BLaER1 (cell line): ENCODE results near the gene SLC40A1.

Experiments used
- H3K27ac ChIP-seq: shearing (Covaris generic); formaldehyde crosslinking; 2 replicates; pipeline ENCODE4 v1.8.1; 2022
- H3K27me3 ChIP-seq: shearing (Covaris generic); formaldehyde crosslinking; 2 replicates; pipeline ENCODE4 v1.8.1; 2022
- H3K36me3 ChIP-seq: shearing (Covaris generic); formaldehyde crosslinking; 2 replicates; pipeline ENCODE4 v1.8.1; 2022
- H3K4me1 ChIP-seq: shearing (Covaris generic); formaldehyde crosslinking; 2 replicates; pipeline ENCODE4 v1.8.1; 2022
- H3K4me2 ChIP-seq: shearing (Covaris generic); formaldehyde crosslinking; 2 replicates; pipeline ENCODE4 v1.8.1; 2022
- H3K4me3 ChIP-seq: shearing (Covaris generic); formaldehyde crosslinking; 2 replicates; pipeline ENCODE4 v1.8.1; 2022
- H3K9ac ChIP-seq: shearing (Covaris generic); formaldehyde crosslinking; 2 replicates; pipeline ENCODE4 v1.8.1; 2022
- H3K9me3 ChIP-seq: shearing (Covaris generic); formaldehyde crosslinking; 2 replicates; pipeline ENCODE4 v1.8.1; 2022
- H4K20me1 ChIP-seq: shearing (Covaris generic); formaldehyde crosslinking; 2 replicates; pipeline ENCODE4 v1.8.1; 2022
- Cebpa-rat ChIP-seq: shearing (Covaris generic); IDR thresholded peaks from 2 replicates; pipeline ENCODE4 v1.8.1; 2022

The SLC40A1 gene

DNA sequence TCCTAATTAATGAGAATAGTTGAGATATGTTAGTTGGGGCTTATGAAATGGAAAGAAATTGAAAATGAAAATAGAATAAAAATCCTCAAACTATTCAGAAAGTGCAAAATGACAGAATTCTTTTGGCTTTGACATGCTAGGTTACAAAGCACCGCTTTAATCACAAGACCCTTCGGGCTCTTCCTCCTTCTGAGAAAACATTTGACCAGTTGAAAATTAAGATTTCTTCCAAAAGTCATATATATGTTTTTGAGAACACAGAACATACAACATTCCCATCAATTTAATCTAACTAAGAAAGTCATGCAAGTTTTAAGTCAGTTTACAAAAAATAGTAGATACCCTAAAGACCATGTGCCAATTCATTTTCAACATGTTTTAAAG, 2.2 kb upstream of the SLC40A1 start:
- Histone ChIP-seq H4K20me1 (no peaks in the 10 kb centered on the region), H3K4me2 (no peak overlapping the region), H3K4me3 (no peak overlapping the region), H3K4me1 (peaks cover 6% of the 10 kb centered on the region; the same call in 1 of the 2 replicates), H3K9ac (no peak overlapping the region), H3K9me3 (peaks cover 18% of the 10 kb centered on the region; the same call in 1 of the 2 replicates), H3K27ac (no peak overlapping the region), H3K27me3 (peaks cover 45% of the 10 kb centered on the region), H3K36me3 (no peaks in the 10 kb centered on the region)
- no peak for TF ChIP-seq Cebpa-rat

DNA sequence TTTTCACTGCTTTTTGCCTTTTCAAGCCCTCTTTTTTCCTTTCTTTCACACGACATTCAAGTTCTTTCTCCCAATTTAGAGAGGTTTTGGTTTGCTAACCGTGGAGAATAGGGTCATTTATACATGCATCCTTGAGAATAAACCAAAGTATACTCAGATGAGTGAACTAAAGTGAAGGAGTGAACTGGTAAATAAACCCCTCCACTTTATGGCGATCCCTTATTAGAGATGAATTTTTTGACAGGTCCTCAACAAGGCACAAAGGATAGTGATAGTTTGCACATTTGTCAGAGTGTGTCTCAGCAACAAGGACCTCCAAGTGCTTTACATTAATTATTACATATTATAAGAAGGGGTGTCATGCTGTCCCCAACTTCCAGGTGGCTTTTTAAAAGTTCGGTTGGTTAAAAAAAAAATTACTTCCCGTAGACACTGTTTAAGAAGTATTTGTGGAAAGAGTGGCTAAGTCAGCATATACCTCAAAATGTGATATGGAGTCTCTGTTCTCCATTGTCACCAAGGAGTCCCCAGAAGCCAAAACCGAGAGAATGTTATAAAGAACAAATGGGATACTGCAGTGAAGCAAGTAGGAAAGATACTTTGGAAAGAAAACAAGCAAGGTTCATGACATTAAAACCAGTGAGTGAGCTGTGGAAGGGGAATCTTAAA, 1.7 kb upstream of the SLC40A1 start:
- H4K20me1 ChIP-seq = no peaks in the 10 kb centered on the region

DNA sequence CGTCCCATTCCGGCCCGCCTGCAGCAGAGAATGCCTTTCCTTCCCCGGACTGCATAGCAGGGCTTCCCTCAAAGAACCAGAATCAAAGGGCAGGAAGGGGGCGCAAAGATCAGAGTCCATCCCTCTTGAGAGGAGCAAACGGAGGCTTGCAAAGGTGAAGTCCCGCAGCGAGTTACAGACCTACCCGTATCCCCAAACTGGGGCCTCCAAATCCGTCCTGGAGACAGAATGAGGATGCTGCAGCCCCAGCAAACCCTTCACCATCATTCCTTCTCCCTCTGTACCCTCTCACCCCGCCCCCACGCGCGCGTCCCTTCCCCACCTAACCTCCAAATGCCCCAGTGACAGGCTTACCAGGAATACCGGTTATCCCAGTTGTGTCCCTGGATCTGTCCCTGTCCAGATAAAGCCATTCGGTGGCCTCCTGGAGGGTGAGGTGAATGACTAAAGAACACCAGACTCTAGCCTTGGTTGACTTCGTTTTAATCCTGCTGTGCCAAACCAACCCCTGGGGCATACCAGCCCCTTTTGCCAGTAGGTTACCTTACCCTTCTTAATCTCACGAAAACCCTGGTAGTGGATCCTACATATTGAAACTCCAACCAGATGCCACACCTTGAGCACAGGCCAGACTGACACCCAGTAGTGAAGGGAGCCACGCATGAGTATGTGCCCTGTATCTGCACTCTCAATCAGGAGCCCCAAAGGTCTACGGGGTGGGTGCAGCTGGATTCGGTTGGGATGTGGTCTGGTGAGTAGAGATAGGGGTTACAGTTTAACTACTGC, 961 bp upstream of the SLC40A1 start:
- peak overlapping the region; percentile 90 for H3K4me2 ChIP-seq
- no peak overlapping the region for H3K9ac ChIP-seq
- peak overlapping the region; percentile 69 for H3K4me3 ChIP-seq

More for the DNA sequence above, 1.7 kb upstream of the SLC40A1 start:
- no peak overlapping the region for H3K27ac ChIP-seq
- H3K9me3 ChIP-seq = peaks cover 18% of the 10 kb centered on the region; the same call in 1 of the 2 replicates
- no peak overlapping the region for H3K9ac ChIP-seq
- peaks cover 45% of the 10 kb centered on the region for H3K27me3 ChIP-seq
- H3K4me2 ChIP-seq = no peak overlapping the region
- no peak for TF ChIP-seq Cebpa-rat
- H3K36me3 ChIP-seq = no peaks in the 10 kb centered on the region
- peaks cover 6% of the 10 kb centered on the region; the same call in 1 of the 2 replicates for H3K4me1 ChIP-seq
- no peak overlapping the region for H3K4me3 ChIP-seq

DNA sequence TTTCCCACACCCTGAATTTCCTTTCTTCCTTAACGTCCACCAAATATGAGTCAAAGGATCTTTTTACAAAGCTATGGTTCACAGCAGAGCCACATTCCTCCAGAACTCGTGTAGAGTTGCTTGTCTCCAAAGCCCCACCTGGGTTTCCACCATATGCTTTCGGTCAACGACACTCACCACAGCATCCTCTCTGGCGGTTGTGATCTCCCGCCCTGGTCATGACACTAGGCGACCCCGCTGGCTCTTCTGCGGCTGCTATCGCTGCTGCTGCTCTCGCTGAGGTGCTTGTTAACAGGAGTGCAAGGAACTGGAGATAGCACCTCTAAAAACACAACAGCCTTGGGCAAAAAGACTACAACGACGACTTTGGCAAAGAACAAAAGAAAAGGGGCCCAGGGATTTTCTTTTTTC, 340 bp downstream of the SLC40A1 start:
- Histone ChIP-seq H3K27ac (no peak overlapping the region), H4K20me1 (no peaks in the 10 kb centered on the region), H3K9me3 (peaks cover 18% of the 10 kb centered on the region; the same call in 1 of the 2 replicates), H3K4me3 (peak overlapping the region; percentile 69), H3K27me3 (peaks cover 45% of the 10 kb centered on the region), H3K4me1 (peaks cover 6% of the 10 kb centered on the region; the same call in 1 of the 2 replicates), H3K4me2 (peak overlapping the region; percentile 90), H3K36me3 (no peaks in the 10 kb centered on the region), H3K9ac (0 out of 2 replicates have a peak overlapping the region, but pooled peaks have one; percentile 38)
- no peak for TF ChIP-seq Cebpa-rat

More for the DNA sequence above, 961 bp upstream of the SLC40A1 start:
- no peak for TF ChIP-seq Cebpa-rat
- Histone ChIP-seq H3K4me1 (peaks cover 6% of the 10 kb centered on the region; the same call in 1 of the 2 replicates), H3K36me3 (no peaks in the 10 kb centered on the region), H4K20me1 (no peaks in the 10 kb centered on the region), H3K27me3 (peaks cover 45% of the 10 kb centered on the region), H3K27ac (no peak overlapping the region), H3K9me3 (peaks cover 18% of the 10 kb centered on the region; the same call in 1 of the 2 replicates)

DNA sequence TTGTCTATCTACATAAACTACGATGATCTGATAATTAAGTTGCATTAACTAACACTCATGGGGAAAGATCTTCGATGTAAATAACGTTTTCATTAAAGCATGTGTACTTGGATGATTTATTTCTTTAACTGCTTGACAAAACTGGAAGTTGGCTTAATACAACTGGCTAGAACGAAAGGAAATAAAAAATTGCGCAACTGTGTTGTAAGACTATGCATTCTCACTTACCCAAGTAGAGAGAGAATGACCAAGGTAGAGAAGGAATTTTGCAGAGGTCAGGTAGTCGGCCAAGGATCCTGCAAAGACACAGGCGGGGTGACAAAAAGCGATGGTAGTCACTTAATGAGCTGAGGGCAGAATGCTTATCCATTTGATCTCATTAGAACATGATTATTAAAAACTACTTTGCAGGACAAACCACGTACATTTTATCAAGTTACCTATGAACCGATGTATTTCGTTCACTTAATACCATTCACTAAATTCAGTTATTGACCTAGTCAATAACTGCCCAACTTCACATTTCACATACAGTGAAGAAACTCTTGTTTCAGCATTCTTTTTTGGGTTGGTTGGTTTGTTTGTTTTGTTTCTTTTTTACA, 900 bp downstream of the SLC40A1 start:
- peak overlapping the region; percentile 69; the same call in 1 of the 2 replicates for H3K4me3 ChIP-seq
- no peak overlapping the region for H3K9ac ChIP-seq
- no peak overlapping the region for H3K27ac ChIP-seq
- no peak overlapping the region for H3K4me2 ChIP-seq
- H4K20me1 ChIP-seq = no peaks in the 10 kb centered on the region
- H3K9me3 ChIP-seq = peaks cover 18% of the 10 kb centered on the region; the same call in 1 of the 2 replicates
- TF ChIP-seq Cebpa-rat = peak; percentile 88
- H3K4me1 ChIP-seq = peaks cover 6% of the 10 kb centered on the region; the same call in 1 of the 2 replicates
- no peaks in the 10 kb centered on the region for H3K36me3 ChIP-seq
- H3K27me3 ChIP-seq = peaks cover 45% of the 10 kb centered on the region

DNA sequence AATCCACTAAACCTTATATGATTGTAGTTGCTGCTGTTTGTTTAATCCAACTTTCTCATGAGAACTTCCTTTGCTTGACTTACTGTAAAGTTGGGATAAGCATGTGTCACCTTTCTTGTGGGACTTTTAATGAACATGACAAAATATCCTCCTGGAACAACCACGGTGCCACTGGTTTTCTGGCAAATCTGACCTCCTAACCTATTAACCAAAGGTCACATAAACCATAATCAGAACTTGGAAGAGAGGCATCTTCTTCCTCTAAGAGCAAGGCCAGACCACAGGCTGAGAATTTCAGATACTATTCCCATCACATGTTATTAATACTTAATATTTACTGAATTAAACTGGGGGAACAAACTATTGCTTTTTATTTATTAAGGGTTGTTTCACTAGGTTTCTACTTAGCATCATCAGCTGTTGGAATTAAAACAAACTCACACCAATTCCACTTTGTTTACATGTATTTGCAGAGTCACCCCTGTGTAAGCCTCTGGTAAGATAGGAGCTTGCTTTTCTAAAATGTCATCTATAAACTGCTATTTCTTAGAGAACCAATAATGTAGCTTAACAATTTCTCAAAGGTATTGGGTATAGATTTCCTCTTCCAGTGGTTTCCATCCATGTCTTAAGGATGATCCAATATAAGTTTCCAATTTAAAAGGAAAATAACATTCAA, 2.2 kb downstream of the SLC40A1 start:
- H3K9me3 ChIP-seq = peaks cover 18% of the 10 kb centered on the region; the same call in 1 of the 2 replicates
- no peak overlapping the region for H3K9ac ChIP-seq
- no peaks in the 10 kb centered on the region for H4K20me1 ChIP-seq
- TF ChIP-seq Cebpa-rat = no peak
- H3K4me3 ChIP-seq = no peak overlapping the region
- peaks cover 6% of the 10 kb centered on the region; the same call in 1 of the 2 replicates for H3K4me1 ChIP-seq
- H3K4me2 ChIP-seq = no peak overlapping the region
- H3K27ac ChIP-seq = no peak overlapping the region
- no peaks in the 10 kb centered on the region for H3K36me3 ChIP-seq
- H3K27me3 ChIP-seq = peaks cover 45% of the 10 kb centered on the region

DNA sequence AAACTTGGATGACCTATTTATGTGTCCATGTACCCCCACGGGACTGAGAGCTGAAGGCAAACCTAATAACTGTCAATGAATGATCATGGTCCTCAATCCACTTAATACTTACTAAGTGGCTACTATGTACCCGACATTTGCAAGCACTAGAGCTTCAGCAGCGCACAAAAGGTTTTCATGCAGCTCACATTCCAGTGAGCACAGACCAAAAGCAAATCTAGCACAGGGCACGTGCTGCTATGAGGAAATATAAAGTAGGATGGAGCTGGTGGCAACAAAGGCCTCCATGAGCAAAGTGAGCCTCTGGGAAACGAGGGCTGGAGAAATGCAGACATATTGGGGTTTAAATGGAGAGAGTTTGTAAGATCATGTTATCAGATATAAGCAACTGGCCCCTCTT, 3.5 kb downstream of the SLC40A1 start:
- TF ChIP-seq Cebpa-rat = no peak
- no peak overlapping the region for H3K4me3 ChIP-seq
- H3K27ac ChIP-seq = no peak overlapping the region
- H3K9ac ChIP-seq = no peak overlapping the region
- peaks cover 33% of the 10 kb centered on the region for H3K27me3 ChIP-seq
- peaks cover 6% of the 10 kb centered on the region; the same call in 1 of the 2 replicates for H3K4me1 ChIP-seq
- no peaks in the 10 kb centered on the region for H4K20me1 ChIP-seq
- H3K4me2 ChIP-seq = no peak overlapping the region
- H3K36me3 ChIP-seq = no peaks in the 10 kb centered on the region
- peaks cover 18% of the 10 kb centered on the region; the same call in 1 of the 2 replicates for H3K9me3 ChIP-seq

DNA sequence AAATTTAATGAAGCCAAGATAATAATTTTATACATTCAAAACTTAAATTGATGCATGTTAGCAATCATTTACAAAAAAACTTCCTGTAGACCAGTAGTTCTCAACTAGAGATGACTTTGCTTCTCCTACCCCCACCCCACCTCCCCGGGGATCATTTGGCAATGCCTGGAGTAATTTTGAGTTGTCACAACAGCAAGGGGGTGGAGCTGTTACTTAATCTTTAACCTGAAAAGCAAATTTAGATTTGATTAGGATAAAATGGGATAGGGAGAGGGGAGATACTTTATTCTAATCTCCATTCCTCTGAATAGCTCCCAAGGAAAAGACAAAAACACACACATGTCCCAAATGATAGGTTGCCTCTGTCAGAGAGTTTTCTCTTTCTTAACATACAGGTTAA, 4.2 kb downstream of the SLC40A1 start:
- peaks cover 26% of the 10 kb centered on the region for H3K27me3 ChIP-seq

DNA sequence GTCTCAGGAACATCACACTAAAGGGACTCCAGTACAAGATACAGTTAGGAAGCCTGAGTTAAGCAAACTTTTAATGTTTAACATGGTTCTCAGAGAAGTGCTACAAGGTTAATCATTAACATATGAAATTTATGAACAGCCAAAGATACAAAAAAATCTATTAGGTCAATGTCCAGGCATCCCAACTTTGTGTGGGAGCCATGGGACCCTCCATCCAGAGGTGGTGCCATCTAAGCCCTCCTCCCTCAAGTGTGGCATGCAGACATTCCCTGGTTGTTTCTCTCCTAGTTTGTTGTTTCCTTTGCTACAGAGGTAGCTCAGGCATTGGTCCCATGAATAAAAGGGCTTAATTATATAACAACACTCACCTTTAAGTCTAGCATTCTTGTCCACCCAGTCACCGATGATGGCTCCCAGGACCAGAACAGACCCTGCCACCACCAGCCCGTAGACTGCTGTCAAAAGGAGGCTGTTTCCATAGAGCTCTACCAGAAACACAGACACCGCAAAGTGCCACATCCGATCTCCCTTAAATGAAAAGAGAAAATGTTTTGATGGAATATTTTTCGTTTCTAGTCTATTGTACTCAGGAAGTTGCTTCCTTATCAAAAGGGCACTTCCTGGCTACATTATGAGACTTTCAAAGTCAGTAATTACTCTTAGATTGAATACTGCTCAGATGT, 5.7 kb downstream of the SLC40A1 start:
- peaks cover 2% of the 10 kb centered on the region; the same call in 1 of the 2 replicates for H3K9me3 ChIP-seq
- peaks cover 11% of the 10 kb centered on the region for H3K27me3 ChIP-seq
- TF ChIP-seq Cebpa-rat = no peak
- no peaks in the 10 kb centered on the region for H4K20me1 ChIP-seq
- no peak overlapping the region for H3K27ac ChIP-seq
- H3K9ac ChIP-seq = no peak overlapping the region
- no peaks in the 10 kb centered on the region for H3K36me3 ChIP-seq
- H3K4me3 ChIP-seq = no peak overlapping the region
- no peak overlapping the region for H3K4me2 ChIP-seq
- H3K4me1 ChIP-seq = no peaks in the 10 kb centered on the region

More for the DNA sequence above, 4.2 kb downstream of the SLC40A1 start:
- Histone ChIP-seq H3K9ac (no peak overlapping the region), H3K4me3 (no peak overlapping the region), H4K20me1 (no peaks in the 10 kb centered on the region), H3K27ac (no peak overlapping the region), H3K4me1 (peaks cover 6% of the 10 kb centered on the region; the same call in 1 of the 2 replicates), H3K36me3 (no peaks in the 10 kb centered on the region), H3K9me3 (peaks cover 12% of the 10 kb centered on the region; the same call in 1 of the 2 replicates), H3K4me2 (no peak overlapping the region)
- TF ChIP-seq Cebpa-rat = no peak
